ENCODE data around the gene TRIM65. TPM values are rescaled to one million over a fixed set of nuclear protein-coding genes. Genes with fewer than 3 reads are reported as not detected.
"Not testable (repeated sequence)": the region's sequence is repeated elsewhere in the genome, so short reads cannot be mapped to it uniquely, and the experiment has no call there.

The TRIM65 gene
- total RNA-seq, 2 donors from 2014 or later: 27.4 to 35.3 TPM

DNA sequence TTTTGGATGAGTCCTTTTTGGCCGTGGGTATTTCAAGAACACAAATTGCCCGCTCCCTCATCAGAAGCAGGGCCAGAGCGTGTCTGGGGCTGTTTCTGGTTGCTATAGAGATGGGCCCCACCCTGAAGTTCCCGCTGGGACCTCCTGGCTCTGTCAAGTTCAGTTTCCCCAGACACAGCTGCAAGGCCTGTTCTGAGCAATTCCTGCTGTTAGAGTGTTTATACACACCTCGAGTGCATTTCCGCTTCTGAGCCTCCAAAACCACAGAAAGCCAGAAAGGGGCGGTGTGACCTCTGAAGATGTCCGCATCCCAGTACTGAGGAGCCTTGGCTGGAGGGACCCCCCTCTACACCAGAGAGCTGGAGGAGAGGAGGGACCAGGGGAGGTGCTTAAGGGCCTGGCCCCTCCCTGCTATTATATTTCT, 32.3 kb downstream of the TRIM65 start:
- Histone ChIP-seq H3K9ac (ENCODE audit: extremely low read depth, low read length, poor library complexity, severe bottlenecking) (no peak overlapping the region), H3K36me3 (ENCODE audit: control insufficient read depth, insufficient read depth, low read length) (no peaks in the 10 kb centered on the region), H3K9me3 (ENCODE audit: control insufficient read depth, low read length) (no peaks in the 10 kb centered on the region), H3K4me3 (ENCODE audit: low read length) (no peak overlapping the region), H3K27ac (ENCODE audit: low read depth, low read length) (no peak overlapping the region), H3K27me3 (ENCODE audit: control insufficient read depth, insufficient read depth, low read length, poor library complexity, severe bottlenecking) (no peaks in the 10 kb centered on the region), H3K4me1 (ENCODE audit: control insufficient read depth, insufficient read depth, low read length) (peaks cover 1% of the 10 kb centered on the region)
- H3K9me3 Mint-ChIP-seq: no peaks in the 10 kb centered on the region
- no peak overlapping the region for H3K27ac Mint-ChIP-seq
- 80 to 86% methylated on average over 2 to 8 of the region's 8 CpGs for WGBS, 2 experiments (ENCODE audit: insufficient coverage in 1 of 2, insufficient read length in 1 of 2)
- no peaks in the 10 kb centered on the region for H3K27me3 Mint-ChIP-seq (ENCODE audit: insufficient read depth)
- H3K36me3 Mint-ChIP-seq (ENCODE audit: low read depth): no peaks in the 10 kb centered on the region
- DNase-seq: peak; percentile 74
- TF ChIP-seq, protein P1, sequence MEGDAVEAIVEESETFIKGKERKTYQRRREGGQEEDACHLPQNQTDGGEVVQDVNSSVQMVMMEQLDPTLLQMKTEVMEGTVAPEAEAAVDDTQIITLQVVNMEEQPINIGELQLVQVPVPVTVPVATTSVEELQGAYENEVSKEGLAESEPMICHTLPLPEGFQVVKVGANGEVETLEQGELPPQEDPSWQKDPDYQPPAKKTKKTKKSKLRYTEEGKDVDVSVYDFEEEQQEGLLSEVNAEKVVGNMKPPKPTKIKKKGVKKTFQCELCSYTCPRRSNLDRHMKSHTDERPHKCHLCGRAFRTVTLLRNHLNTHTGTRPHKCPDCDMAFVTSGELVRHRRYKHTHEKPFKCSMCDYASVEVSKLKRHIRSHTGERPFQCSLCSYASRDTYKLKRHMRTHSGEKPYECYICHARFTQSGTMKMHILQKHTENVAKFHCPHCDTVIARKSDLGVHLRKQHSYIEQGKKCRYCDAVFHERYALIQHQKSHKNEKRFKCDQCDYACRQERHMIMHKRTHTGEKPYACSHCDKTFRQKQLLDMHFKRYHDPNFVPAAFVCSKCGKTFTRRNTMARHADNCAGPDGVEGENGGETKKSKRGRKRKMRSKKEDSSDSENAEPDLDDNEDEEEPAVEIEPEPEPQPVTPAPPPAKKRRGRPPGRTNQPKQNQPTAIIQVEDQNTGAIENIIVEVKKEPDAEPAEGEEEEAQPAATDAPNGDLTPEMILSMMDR (conservative IDR thresholded peaks at IDR 0.05): no peak
- H3K4me1 Mint-ChIP-seq: peaks cover 5% of the 10 kb centered on the region
- no peak overlapping the region for H3K4me3 Mint-ChIP-seq

DNA sequence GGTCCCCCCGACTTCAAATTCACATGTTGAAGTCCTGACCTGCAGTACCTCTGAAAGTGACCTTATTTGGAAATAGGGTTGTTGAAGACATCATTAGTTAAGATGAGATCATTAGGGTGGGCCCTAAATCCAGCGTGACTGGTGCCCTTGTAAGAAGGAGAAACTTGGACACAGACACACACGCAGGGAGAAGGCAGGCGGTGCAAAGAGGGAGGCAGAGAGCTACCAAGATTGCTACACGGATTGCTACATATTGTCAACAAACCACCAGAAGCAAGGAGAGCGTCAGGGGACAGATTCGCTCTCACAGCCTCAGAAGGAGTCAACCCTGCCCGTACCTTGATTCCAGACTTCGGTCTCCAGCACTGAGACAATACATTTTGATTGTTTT, 34.8 kb downstream of the TRIM65 start:
- H3K36me3 ChIP-seq (ENCODE audit: control insufficient read depth, insufficient read depth, low read length): no peaks in the 10 kb centered on the region
- DNase-seq: no peak
- Mint-ChIP-seq H3K36me3 (ENCODE audit: low read depth) (no peaks in the 10 kb centered on the region), H3K9me3 (no peaks in the 10 kb centered on the region), H3K27ac (no peak overlapping the region), H3K4me3 (no peak overlapping the region), H3K4me1 (no peaks in the 10 kb centered on the region), H3K27me3 (ENCODE audit: insufficient read depth) (no peaks in the 10 kb centered on the region)
- H3K4me3 ChIP-seq (ENCODE audit: low read length): no peak overlapping the region
- no peaks in the 10 kb centered on the region for H3K9me3 ChIP-seq (ENCODE audit: control insufficient read depth, low read length)
- H3K27ac ChIP-seq (ENCODE audit: low read depth, low read length): no peak overlapping the region
- H3K9ac ChIP-seq (ENCODE audit: extremely low read depth, low read length, poor library complexity, severe bottlenecking): no peak overlapping the region
- no peaks in the 10 kb centered on the region for H3K4me1 ChIP-seq (ENCODE audit: control insufficient read depth, insufficient read depth, low read length)
- TF ChIP-seq, protein P1 (conservative IDR thresholded peaks at IDR 0.05): no peak
- no peaks in the 10 kb centered on the region for H3K27me3 ChIP-seq (ENCODE audit: control insufficient read depth, insufficient read depth, low read length, poor library complexity, severe bottlenecking)
- 90 to 91% methylated on average over 8 to 9 of the region's 9 CpGs for WGBS, 2 experiments (ENCODE audit: insufficient coverage in 1 of 2, insufficient read length in 1 of 2)

DNA sequence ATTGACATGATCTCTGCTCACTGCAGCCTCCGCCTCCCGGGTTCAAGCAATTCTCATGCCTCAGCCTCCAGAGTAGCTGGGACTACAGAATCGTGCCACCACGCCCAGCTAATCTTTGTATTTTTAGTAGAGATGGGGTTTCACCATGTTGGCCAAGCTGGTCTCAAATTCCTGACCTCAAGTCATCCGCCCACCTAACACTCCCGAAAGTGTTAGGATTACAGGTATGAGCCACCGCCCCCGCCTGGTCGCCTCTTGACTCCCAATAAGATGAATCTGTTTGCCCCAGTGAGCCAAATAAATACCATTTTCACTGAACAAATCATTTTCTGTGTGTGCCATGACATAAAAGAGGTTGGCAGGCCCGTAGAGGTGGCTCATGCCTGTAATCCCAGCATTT, 37.4 kb downstream of the TRIM65 start:
- H3K9ac ChIP-seq (ENCODE audit: extremely low read depth, low read length, poor library complexity, severe bottlenecking); H3K4me1 ChIP-seq (ENCODE audit: control insufficient read depth, insufficient read depth, low read length); H3K4me3 Mint-ChIP-seq; H3K9me3 ChIP-seq (ENCODE audit: control insufficient read depth, low read length); H3K27ac ChIP-seq (ENCODE audit: low read depth, low read length); H3K36me3 Mint-ChIP-seq (ENCODE audit: low read depth); H3K27ac Mint-ChIP-seq; H3K27me3 Mint-ChIP-seq (ENCODE audit: insufficient read depth); H3K9me3 Mint-ChIP-seq; H3K36me3 ChIP-seq (ENCODE audit: control insufficient read depth, insufficient read depth, low read length); H3K27me3 ChIP-seq (ENCODE audit: control insufficient read depth, insufficient read depth, low read length, poor library complexity, severe bottlenecking); H3K4me1 Mint-ChIP-seq; H3K4me3 ChIP-seq (ENCODE audit: low read length); DNase-seq: not testable (repeated sequence)
- WGBS, 2 experiments (ENCODE audit: insufficient coverage in 1 of 2, insufficient read length in 1 of 2): 94 to 96% methylated on average over 9 to 10 of the region's 10 CpGs
